ENCODE data around the gene RAPGEF1. TPM values are rescaled to one million over a fixed set of nuclear protein-coding genes. Genes with fewer than 3 reads are reported as not detected.

Gene RAPGEF1
- total and polyA plus RNA-seq, 2 experiments from 2014 or later, result 9.9 to 82.8 TPM

GRCh38 chr9:131580358-131580757 lies 159.5 kb downstream of the RAPGEF1 start:
- Histone ChIP-seq H3K4me2 (no peak overlapping the region), H4K20me1 (replicated peaks; ENCODE audit: insufficient read depth) (no peaks in the 10 kb centered on the region), H3K79me2 (replicated peaks; ENCODE audit: insufficient read depth) (no peaks in the 10 kb centered on the region), H3K4me1 (ENCODE audit: insufficient read depth) (no peaks in the 10 kb centered on the region), H3F3A (replicated peaks; ENCODE audit: low read depth) (no peaks in the 10 kb centered on the region), H3K9me2 (ENCODE audit: insufficient read depth) (no peaks in the 10 kb centered on the region), H3K27me3 (ENCODE audit: insufficient read depth) (no peaks in the 10 kb centered on the region), H3K27ac (ENCODE audit: low read depth) (no peak overlapping the region), H3K36me3 (ENCODE audit: insufficient read depth) (no peaks in the 10 kb centered on the region), H3K4me3 (no peak overlapping the region), H2AFZ (no peak overlapping the region)
- Mint-ChIP-seq H3K4me1 (peaks cover 2% of the 10 kb centered on the region; the same call in 1 of the 3 replicates), H3K9me3 (no peaks in the 10 kb centered on the region), H3K27me3 (ENCODE audit: insufficient read depth, low read depth, poor library complexity) (peaks cover 13% of the 10 kb centered on the region), H3K36me3 (ENCODE audit: low read depth) (peaks cover 27% of the 10 kb centered on the region), H3K27ac (no peak overlapping the region), H3K4me3 (no peak overlapping the region)
- DNase-seq (ENCODE audit: low spot score), result no peak
- no peak for ATAC-seq
- TF ChIP-seq REST (IDR thresholded peaks at IDR 0.05; ENCODE audit: unreplicated experiment), result no peak
- TF ChIP-seq JUNB (IDR thresholded peaks at IDR 0.05; ENCODE audit: unreplicated experiment), result no peak
- no peak for TF ChIP-seq POLR2AphosphoS5 (IDR thresholded peaks at IDR 0.05; ENCODE audit: low read depth)
- TF ChIP-seq, protein P1, sequence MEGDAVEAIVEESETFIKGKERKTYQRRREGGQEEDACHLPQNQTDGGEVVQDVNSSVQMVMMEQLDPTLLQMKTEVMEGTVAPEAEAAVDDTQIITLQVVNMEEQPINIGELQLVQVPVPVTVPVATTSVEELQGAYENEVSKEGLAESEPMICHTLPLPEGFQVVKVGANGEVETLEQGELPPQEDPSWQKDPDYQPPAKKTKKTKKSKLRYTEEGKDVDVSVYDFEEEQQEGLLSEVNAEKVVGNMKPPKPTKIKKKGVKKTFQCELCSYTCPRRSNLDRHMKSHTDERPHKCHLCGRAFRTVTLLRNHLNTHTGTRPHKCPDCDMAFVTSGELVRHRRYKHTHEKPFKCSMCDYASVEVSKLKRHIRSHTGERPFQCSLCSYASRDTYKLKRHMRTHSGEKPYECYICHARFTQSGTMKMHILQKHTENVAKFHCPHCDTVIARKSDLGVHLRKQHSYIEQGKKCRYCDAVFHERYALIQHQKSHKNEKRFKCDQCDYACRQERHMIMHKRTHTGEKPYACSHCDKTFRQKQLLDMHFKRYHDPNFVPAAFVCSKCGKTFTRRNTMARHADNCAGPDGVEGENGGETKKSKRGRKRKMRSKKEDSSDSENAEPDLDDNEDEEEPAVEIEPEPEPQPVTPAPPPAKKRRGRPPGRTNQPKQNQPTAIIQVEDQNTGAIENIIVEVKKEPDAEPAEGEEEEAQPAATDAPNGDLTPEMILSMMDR (conservative IDR thresholded peaks at IDR 0.05; ENCODE audit: low read depth in 2 of 2), result no peak

DNA sequence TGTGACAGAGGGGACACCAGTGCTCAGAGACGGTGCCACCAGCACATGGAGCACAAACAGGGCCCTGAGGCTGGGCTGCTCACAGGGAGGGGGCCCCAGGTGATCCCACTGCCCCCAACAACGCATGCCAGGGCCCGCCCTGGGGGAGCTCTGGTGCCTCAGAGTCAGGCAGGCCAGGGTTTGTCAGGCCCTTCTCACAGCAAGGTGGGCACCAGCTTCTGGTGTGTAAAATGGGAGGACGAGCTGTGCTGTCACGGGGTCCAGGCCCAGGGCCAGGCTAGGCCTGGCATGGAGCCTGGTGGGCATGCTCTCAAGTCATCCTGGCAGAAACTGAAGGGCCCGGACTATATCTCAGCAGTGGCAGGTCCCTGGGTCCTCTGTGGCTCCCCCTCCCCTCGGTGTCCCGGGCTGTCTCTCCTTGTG lies 160.1 kb downstream of the RAPGEF1 start:
- Histone ChIP-seq H4K20me1 (replicated peaks; ENCODE audit: insufficient read depth) (no peaks in the 10 kb centered on the region), H3K9me2 (ENCODE audit: insufficient read depth) (no peaks in the 10 kb centered on the region), H3K27ac (ENCODE audit: low read depth) (no peak overlapping the region), H3K36me3 (ENCODE audit: insufficient read depth) (no peaks in the 10 kb centered on the region), H3K79me2 (replicated peaks; ENCODE audit: insufficient read depth) (no peaks in the 10 kb centered on the region), H3K27me3 (ENCODE audit: insufficient read depth) (no peaks in the 10 kb centered on the region), H3K4me1 (ENCODE audit: insufficient read depth) (no peaks in the 10 kb centered on the region), H2AFZ (no peak overlapping the region), H3K4me3 (no peak overlapping the region), H3F3A (replicated peaks; ENCODE audit: low read depth) (no peaks in the 10 kb centered on the region), H3K4me2 (no peak overlapping the region)
- peaks cover 13% of the 10 kb centered on the region for H3K27me3 Mint-ChIP-seq (ENCODE audit: insufficient read depth, low read depth, poor library complexity)
- H3K9me3 Mint-ChIP-seq, result no peaks in the 10 kb centered on the region
- no peak overlapping the region for H3K4me3 Mint-ChIP-seq
- peaks cover 23% of the 10 kb centered on the region for H3K36me3 Mint-ChIP-seq (ENCODE audit: low read depth)
- DNase-seq (ENCODE audit: low spot score) (no peak), ATAC-seq (no peak)
- no peak overlapping the region for H3K27ac Mint-ChIP-seq
- H3K4me1 Mint-ChIP-seq, result peaks cover 2% of the 10 kb centered on the region; the same call in 1 of the 3 replicates
- TF ChIP-seq ETS1 (IDR thresholded peaks at IDR 0.05), result no peak
- no peak for TF ChIP-seq EZH2 (IDR thresholded peaks at IDR 0.05; ENCODE audit: low read depth, unreplicated experiment)
- TF ChIP-seq POLR2AphosphoS5 (IDR thresholded peaks at IDR 0.05; ENCODE audit: low read depth), result no peak
- TF ChIP-seq ZNF114 (CRISPR knock-in tag; IDR thresholded peaks at IDR 0.05), result no peak
- TF ChIP-seq NANOG (IDR thresholded peaks at IDR 0.05; ENCODE audit: borderline replicate concordance), result no peak
- TF ChIP-seq, protein P2, sequence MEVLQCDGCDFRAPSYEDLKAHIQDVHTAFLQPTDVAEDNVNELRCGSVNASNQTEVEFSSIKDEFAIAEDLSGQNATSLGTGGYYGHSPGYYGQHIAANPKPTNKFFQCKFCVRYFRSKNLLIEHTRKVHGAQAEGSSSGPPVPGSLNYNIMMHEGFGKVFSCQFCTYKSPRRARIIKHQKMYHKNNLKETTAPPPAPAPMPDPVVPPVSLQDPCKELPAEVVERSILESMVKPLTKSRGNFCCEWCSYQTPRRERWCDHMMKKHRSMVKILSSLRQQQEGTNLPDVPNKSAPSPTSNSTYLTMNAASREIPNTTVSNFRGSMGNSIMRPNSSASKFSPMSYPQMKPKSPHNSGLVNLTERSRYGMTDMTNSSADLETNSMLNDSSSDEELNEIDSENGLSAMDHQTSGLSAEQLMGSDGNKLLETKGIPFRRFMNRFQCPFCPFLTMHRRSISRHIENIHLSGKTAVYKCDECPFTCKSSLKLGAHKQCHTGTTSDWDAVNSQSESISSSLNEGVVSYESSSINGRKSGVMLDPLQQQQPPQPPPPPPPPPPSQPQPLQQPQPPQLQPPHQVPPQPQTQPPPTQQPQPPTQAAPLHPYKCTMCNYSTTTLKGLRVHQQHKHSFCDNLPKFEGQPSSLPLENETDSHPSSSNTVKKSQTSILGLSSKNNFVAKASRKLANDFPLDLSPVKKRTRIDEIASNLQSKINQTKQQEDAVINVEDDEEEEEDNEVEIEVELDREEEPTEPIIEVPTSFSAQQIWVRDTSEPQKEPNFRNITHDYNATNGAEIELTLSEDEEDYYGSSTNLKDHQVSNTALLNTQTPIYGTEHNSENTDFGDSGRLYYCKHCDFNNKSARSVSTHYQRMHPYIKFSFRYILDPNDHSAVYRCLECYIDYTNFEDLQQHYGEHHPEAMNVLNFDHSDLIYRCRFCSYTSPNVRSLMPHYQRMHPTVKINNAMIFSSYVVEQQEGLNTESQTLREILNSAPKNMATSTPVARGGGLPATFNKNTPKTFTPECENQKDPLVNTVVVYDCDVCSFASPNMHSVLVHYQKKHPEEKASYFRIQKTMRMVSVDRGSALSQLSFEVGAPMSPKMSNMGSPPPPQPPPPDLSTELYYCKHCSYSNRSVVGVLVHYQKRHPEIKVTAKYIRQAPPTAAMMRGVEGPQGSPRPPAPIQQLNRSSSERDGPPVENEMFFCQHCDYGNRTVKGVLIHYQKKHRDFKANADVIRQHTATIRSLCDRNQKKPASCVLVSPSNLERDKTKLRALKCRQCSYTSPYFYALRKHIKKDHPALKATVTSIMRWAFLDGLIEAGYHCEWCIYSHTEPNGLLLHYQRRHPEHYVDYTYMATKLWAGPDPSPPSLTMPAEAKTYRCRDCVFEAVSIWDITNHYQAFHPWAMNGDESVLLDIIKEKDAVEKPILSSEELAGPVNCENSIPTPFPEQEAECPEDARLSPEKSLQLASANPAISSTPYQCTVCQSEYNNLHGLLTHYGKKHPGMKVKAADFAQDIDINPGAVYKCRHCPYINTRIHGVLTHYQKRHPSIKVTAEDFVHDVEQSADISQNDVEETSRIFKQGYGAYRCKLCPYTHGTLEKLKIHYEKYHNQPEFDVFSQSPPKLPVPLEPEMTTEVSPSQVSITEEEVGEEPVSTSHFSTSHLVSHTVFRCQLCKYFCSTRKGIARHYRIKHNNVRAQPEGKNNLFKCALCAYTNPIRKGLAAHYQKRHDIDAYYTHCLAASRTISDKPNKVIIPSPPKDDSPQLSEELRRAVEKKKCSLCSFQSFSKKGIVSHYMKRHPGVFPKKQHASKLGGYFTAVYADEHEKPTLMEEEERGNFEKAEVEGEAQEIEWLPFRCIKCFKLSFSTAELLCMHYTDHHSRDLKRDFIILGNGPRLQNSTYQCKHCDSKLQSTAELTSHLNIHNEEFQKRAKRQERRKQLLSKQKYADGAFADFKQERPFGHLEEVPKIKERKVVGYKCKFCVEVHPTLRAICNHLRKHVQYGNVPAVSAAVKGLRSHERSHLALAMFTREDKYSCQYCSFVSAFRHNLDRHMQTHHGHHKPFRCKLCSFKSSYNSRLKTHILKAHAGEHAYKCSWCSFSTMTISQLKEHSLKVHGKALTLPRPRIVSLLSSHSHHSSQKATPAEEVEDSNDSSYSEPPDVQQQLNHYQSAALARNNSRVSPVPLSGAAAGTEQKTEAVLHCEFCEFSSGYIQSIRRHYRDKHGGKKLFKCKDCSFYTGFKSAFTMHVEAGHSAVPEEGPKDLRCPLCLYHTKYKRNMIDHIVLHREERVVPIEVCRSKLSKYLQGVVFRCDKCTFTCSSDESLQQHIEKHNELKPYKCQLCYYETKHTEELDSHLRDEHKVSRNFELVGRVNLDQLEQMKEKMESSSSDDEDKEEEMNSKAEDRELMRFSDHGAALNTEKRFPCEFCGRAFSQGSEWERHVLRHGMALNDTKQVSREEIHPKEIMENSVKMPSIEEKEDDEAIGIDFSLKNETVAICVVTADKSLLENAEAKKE (CRISPR knock-in tag; IDR thresholded peaks at IDR 0.05), result no peak
- TF ChIP-seq CREB1 (CRISPR knock-in tag; IDR thresholded peaks at IDR 0.05; ENCODE audit: low read depth), result no peak
